H7 (cell line): ENCODE measurements around the gene PPP1R36. TPM values are rescaled to one million over a fixed set of nuclear protein-coding genes. Genes with fewer than 3 reads are reported as not detected.

ENCODE experiments used
- DNase-seq: peaks from one replicate; pipeline ENCODE4 v3.0.0; 2012
- H3K27me3 ChIP-seq: 2 replicates; pipeline ENCODE4 v1.6.0; 2011; ENCODE audit warnings: mild to moderate bottlenecking, low read length; ENCODE audit not compliant: control insufficient read depth, insufficient read depth
- H3K36me3 ChIP-seq: replicated peaks from 2 replicates; pipeline ENCODE4 v1.5.1; 2011; ENCODE audit warnings: low read length; ENCODE audit not compliant: control insufficient read depth, insufficient read depth
- H3K4me3 ChIP-seq: 2 replicates; pipeline ENCODE4 v1.5.1; 2011; ENCODE audit warnings: low read depth, mild to moderate bottlenecking, control low read depth, low read length, moderate library complexity; ENCODE audit not compliant: insufficient read depth
- total RNA-seq: library from RNA; depleted of rRNA; stranded (reverse); fragments of >200 nt; shearing (Covaris generic); gene quantifications from 2 replicates; pipeline ENCODE4 v1.2.3, GENCODE V29; 2014; rRNA removed

PPP1R36 gene
- total RNA-seq = 0.28 and 0.41 TPM in 2 replicates

- Histone ChIP-seq H3K36me3 (no peaks in the 10 kb centered on the region), H3K4me3 (peak within 1 kb of the TSS; percentile 64), H3K27me3 (peaks cover 19% of the 10 kb centered on the region)
- DNase-seq = peak; percentile 82
Measured at GRCh38 chr14:64549791-64550620, at the start of gene PPP1R36. TSS of gene PPP1R36 (plus strand) at chr14:64549961. CDS start at chr14:64549998, 37 bp downstream.

DNA sequence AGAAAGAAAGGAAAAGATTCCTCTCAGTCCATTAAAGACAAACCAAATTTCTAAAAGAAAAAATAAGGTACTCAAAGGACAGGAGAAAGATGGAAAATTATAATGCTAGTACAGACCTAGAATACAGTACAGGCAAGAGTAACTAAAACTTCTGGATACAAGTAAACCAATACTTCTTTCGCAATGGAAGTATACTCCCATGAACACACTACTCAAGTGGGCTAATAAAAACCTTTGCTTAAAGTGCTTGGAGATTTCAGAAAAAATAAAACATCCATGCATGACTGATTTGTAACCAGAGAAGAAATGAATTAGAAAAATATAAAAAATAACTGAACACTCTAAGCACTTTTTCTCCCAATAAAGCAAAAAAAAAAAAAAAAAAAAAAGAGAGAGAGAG, 49.7 kb upstream of the PPP1R36 start:
- H3K4me3 ChIP-seq = no peak overlapping the region
- no peaks in the 10 kb centered on the region for H3K27me3 ChIP-seq
- no peak for DNase-seq
- peaks cover 1% of the 10 kb centered on the region; the same call in 1 of the 2 replicates for H3K36me3 ChIP-seq

- no peaks in the 10 kb centered on the region for H3K27me3 ChIP-seq
- H3K36me3 ChIP-seq = no peaks in the 10 kb centered on the region
- no peak for DNase-seq
- no peak overlapping the region for H3K4me3 ChIP-seq
Measured at GRCh38 chr14:64501411-64502171, 48.2 kb upstream of the PPP1R36 start.

- Histone ChIP-seq H3K4me3 (peak overlapping the region; percentile 94), H3K27me3 (no peaks in the 10 kb centered on the region), H3K36me3 (no peaks in the 10 kb centered on the region)
- DNase-seq = no peak
Measured at GRCh38 chr14:64502456-64502855, 47.3 kb upstream of the PPP1R36 start.

GRCh38 chr14:64502887-64503433, 46.8 kb upstream of the PPP1R36 start:
- peak; percentile 31 for DNase-seq
- H3K27me3 ChIP-seq = no peaks in the 10 kb centered on the region
- H3K4me3 ChIP-seq = peak overlapping the region; percentile 94
- no peaks in the 10 kb centered on the region for H3K36me3 ChIP-seq

DNA sequence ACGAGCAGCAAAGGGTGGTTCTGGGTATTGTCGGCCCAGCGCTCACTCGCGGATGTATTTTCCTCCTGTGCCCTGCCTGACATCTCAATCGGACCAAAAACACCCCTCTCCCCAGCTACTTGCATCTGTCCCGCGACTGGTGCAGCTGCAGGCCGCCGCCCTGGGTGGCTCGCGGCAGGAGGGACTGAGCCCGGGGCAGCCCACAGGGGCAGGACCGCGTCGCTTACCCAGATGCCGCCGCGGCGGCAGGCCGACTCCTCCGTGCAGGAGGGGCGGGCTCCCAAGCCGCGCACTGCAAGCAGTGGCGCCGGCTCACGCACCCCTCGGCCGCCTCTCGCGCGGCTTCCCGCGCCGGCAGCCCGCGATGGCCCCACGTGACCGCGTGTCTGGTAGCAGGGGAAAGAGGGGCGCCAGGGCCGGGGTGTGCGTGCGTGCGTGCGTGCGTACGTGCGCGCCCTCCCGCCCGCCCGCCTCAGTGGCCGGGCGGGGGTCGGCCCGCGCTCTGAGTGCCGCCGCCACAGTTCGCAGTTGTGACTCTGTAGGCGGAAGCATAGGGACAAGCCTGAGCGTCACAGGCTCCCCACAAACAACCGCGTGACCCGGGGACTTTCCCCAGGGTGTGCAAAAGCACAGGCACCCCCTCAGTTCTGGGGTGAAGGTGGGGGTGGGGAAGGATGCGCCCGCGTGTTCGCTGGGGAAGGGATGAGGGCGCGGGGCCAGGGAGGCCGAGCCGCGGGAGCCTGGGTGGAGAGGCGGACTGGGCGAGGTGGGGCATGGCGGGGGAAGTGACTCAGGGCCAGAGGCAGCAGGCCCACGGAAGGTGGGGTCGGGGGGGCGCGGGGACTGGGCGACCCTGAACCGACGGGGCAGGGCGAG, 46.1 kb upstream of the PPP1R36 start, which contains the start of gene ZBTB25:
ZBTB25 (minus strand) TSS at position 405 of the 876 bp plus-strand sequence. CDS start 13,305 bp downstream, outside the sequence.
- peak; percentile 92 for DNase-seq
- peak within 1 kb of the TSS; percentile 94 for H3K4me3 ChIP-seq
- H3K36me3 ChIP-seq = no peaks in the 10 kb centered on the region
- no peaks in the 10 kb centered on the region for H3K27me3 ChIP-seq

DNA sequence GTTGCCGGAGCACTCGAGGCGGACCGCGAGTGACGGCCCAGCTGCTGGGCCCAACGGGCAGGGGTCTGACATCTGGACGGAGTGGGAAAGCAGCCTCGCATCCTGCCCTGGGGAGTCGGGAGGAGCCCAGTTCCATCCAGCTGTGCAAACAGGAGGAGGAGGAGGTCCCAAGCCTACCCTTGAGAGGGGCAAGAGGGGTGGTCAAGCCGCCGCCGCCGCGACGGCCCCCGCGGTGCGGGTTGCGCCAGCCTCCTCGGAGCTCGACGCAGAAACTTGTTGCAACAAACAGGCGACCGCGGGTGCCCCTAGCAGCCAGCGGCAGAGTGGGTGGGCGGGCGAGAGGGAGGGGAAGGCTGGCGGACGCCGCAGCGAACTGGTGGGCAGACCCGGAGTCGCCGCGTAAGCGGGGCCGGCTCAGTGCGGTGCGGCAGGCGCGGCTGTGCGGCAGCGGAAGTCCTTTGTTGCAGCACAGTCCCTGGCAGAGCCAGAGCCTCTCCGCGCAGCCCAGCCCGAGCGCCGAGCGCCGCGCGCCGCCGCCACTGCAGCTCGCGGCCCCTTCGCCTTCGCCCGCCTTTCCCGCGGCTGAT, 45.4 kb upstream of the PPP1R36 start, which contains the start of gene ZBTB1:
ZBTB1 (plus strand) TSS at position 461 of the 587 bp plus-strand sequence. CDS start 16,735 bp downstream, outside the sequence.
- Histone ChIP-seq H3K27me3 (no peaks in the 10 kb centered on the region), H3K36me3 (no peaks in the 10 kb centered on the region), H3K4me3 (peak within 1 kb of the TSS; percentile 94)
- peak; percentile 88 for DNase-seq

DNA sequence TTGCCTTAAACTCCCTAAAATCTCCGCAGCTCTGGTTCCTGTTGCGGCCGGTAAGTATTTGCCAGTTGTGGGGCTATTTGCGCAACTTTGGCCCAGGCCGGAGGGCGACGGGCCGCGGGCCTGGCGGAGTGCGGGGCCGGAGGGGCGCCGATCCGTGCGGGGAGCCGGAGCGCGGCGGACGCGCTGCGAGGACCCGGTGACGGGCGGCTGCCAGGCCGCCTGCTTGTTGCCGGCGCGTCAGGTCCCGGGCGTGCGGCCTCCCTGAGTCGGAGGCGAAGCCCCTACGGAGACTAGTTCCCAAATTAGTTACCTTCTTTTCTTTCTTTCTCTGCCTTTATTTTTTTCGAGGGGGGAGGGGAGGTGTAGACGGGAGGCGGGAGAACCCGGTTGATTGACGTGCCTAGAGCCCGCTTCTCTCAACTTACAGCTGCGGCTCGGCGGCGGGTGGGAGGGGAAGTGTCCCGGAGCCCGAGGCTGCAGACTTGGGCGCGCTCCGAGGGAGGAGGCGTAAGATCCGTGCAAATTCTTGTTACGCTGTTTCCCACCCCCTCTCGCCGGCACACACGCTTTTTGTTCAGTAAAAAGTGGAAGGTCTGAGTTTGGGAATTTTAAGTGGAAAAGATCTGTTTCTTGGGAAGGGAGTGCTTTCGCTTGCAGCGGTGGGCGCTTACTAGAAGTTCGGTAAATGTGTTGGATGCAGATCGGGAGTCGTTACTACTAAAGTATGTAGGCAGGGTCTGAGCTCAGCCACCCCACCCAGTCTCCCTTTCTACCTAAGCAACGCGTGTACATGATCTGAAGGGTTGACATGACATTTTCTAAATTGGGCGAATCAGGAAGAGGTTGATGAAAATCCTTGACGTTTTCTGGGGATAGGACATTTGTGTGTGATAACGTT, 44.6 kb upstream of the PPP1R36 start:
- Histone ChIP-seq H3K36me3 (no peaks in the 10 kb centered on the region), H3K27me3 (no peaks in the 10 kb centered on the region), H3K4me3 (peak overlapping the region; percentile 94)
- DNase-seq = peak; percentile 91

- Histone ChIP-seq H3K4me3 (no peak overlapping the region), H3K36me3 (no peaks in the 10 kb centered on the region), H3K27me3 (no peaks in the 10 kb centered on the region)
- no peak for DNase-seq
Measured at GRCh38 chr14:64506721-64507120, 43.0 kb upstream of the PPP1R36 start.

- Histone ChIP-seq H3K27me3 (no peaks in the 10 kb centered on the region), H3K4me3 (no peak overlapping the region)
- no peak for DNase-seq
Measured at GRCh38 chr14:64507376-64508156, 42.2 kb upstream of the PPP1R36 start.

DNA sequence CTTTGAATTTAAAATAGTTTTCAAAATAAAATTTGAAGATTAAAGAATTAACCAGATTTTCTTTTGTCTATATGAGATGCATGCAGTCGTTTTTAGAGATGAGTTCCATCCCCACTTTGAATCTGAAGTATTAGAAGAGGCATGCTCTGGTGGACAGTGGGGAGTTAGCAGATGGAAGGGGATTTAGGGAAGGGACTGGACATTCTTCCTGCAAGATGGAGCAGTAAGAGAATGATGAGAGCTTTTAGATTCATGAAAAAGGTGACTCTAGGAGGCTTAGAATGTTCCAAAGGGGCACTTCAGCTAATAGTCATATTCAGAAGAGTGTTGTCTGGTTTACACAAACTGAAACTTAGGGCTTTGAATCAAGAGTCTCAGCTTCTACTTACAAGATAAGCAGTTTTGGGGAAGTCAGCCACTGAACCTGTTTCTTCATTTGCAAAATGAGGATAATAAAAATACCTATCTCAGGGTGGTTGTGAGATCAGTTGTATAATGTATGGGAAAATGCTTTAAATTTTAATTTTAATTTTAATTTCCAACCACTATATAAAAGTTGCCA, 41.5 kb upstream of the PPP1R36 start:
- Histone ChIP-seq H3K36me3 (no peaks in the 10 kb centered on the region), H3K27me3 (no peaks in the 10 kb centered on the region), H3K4me3 (no peak overlapping the region)
- DNase-seq = no peak

More at GRCh38 chr14:64507376-64508156, 42.2 kb upstream of the PPP1R36 start:
- H3K36me3 ChIP-seq = no peaks in the 10 kb centered on the region

GRCh38 chr14:64509036-64509435, 40.7 kb upstream of the PPP1R36 start:
- no peak for DNase-seq
- Histone ChIP-seq H3K36me3 (no peaks in the 10 kb centered on the region), H3K4me3 (no peak overlapping the region), H3K27me3 (no peaks in the 10 kb centered on the region)
